SK-N-SH (cell line): ENCODE data around the gene CDH12. TPM values are rescaled to one million over a fixed set of nuclear protein-coding genes. Genes with fewer than 3 reads are reported as not detected.

Experiments used
- CTCF ChIA-PET: fragments of 300-600, 350-600 bp; formaldehyde crosslinking; extraction: SDS; loops from one replicate; lab custom pipeline; 2021; lab: Yijun Ruan, JAX
- POLR2A ChIA-PET: fragments of 350-600 bp; sonication (Branson Sonifier 250); formaldehyde crosslinking; extraction: SDS; loops from one replicate; lab custom pipeline; 2020; ENCODE audit warnings: antibody characterized with exemption, inconsistent platforms; lab: Yijun Ruan, JAX
- DNase-seq: peaks from one replicate; pipeline ENCODE4 v3.0.0; 2012
- H2AFZ ChIP-seq: fragments of 200-600 bp; sonication (generic); 2 replicates; pipeline ENCODE4 v1.8.1; 2016; ENCODE audit warnings: antibody characterized with exemption, mild to moderate bottlenecking, low read depth
- H3F3A ChIP-seq: fragments of 200-600 bp; sonication (generic); replicated peaks from 2 replicates; pipeline ENCODE3; 2016; ENCODE audit warnings: antibody characterized with exemption, mild to moderate bottlenecking; ENCODE audit not compliant: insufficient read depth
- H3K27ac ChIP-seq, 2 experiments: fragments of 200-500 bp in 1 of 2; fragments of 200-600 bp in 1 of 2; sonication (Bioruptor generic) in 1 of 2; sonication (generic), shearing (Covaris generic) in 1 of 2; 2 replicates each; pipeline versions ENCODE4 v1.5.1 to v1.6.1; 2014 to 2016; ENCODE audit warnings: low read depth in 2 of 2, inconsistent platforms in 1 of 2, low read length in 1 of 2, mild to moderate bottlenecking in 1 of 2, mixed read lengths in 1 of 2
- H3K27me3 ChIP-seq: fragments of 200-600 bp; sonication (generic), shearing (Covaris generic); 2 replicates; pipeline ENCODE4 v1.6.1; 2016; ENCODE audit warnings: mixed run types; ENCODE audit not compliant: insufficient read depth
- H3K36me3 ChIP-seq, 2 experiments: fragments of 200-500 bp in 1 of 2; fragments of 200-600 bp in 1 of 2; sonication (Bioruptor generic) in 1 of 2; sonication (generic) in 1 of 2; replicated peaks in 1 of 2; 2 replicates each; pipeline versions ENCODE3 to v1.5.1; 2014 to 2016; ENCODE audit warnings: low read length in 1 of 2, mild to moderate bottlenecking in 1 of 2; ENCODE audit not compliant: insufficient read depth in 2 of 2, control insufficient read depth in 1 of 2
- H3K4me1 ChIP-seq, 2 experiments: fragments of 200-500 bp in 1 of 2; fragments of 200-600 bp in 1 of 2; sonication (Bioruptor generic) in 1 of 2; sonication (generic), shearing (Covaris generic) in 1 of 2; 2 replicates each; pipeline versions ENCODE4 v1.5.1 to v1.6.1; 2014 to 2016; ENCODE audit warnings: low read depth in 1 of 2, low read length in 1 of 2, mixed run types in 1 of 2; ENCODE audit not compliant: insufficient read depth in 2 of 2, control insufficient read depth in 1 of 2
- H3K4me2 ChIP-seq: fragments of 200-600 bp; sonication (generic), shearing (Covaris generic); 2 replicates; pipeline ENCODE4 v1.6.1; 2017; ENCODE audit warnings: mixed run types
- H3K4me3 ChIP-seq, 2 experiments: fragments of 200-500 bp in 1 of 2; fragments of 200-600 bp in 1 of 2; sonication (Bioruptor generic) in 1 of 2; sonication (generic), shearing (Covaris generic) in 1 of 2; 2 replicates each; pipeline versions ENCODE4 v1.5.1 to v1.8.1; 2014 to 2016; ENCODE audit warnings: low read depth in 2 of 2, inconsistent platforms in 1 of 2, low read length in 1 of 2, mild to moderate bottlenecking in 1 of 2, mixed read lengths in 1 of 2, moderate library complexity in 1 of 2
- H3K79me2 ChIP-seq: fragments of 200-600 bp; sonication (generic); 2 replicates; pipeline ENCODE4 v1.8.1; 2017; ENCODE audit warnings: mild to moderate bottlenecking; ENCODE audit not compliant: insufficient read depth
- H3K9ac ChIP-seq: fragments of 200-600 bp; sonication (generic); 2 replicates; pipeline ENCODE4 v1.6.1; 2017; ENCODE audit warnings: mixed run types
- H3K9me2 ChIP-seq: fragments of 200-600 bp; sonication (generic); 2 replicates; pipeline ENCODE4 v1.6.1; 2017; ENCODE audit warnings: mixed run types
- H3K9me3 ChIP-seq: fragments of 200-600 bp; sonication (generic); 2 replicates; pipeline ENCODE4 v1.6.1; 2017; ENCODE audit warnings: mixed run types, mild to moderate bottlenecking, moderate library complexity
- H4K20me1 ChIP-seq: fragments of 200-600 bp; sonication (generic); 2 replicates; pipeline ENCODE4 v1.6.1; 2017; ENCODE audit warnings: mild to moderate bottlenecking, mixed run types; ENCODE audit not compliant: insufficient read depth
- EP300 ChIP-seq, 2 experiments: IDR thresholded peaks; 2 replicates each; pipeline versions ENCODE4 v1.4.0 to v1.6.1; 2012; ENCODE audit warnings: borderline replicate concordance in 1 of 2, low read depth in 1 of 2, low read length in 1 of 2
- FOXJ3 ChIP-seq: sonication (generic); formaldehyde crosslinking; IDR thresholded peaks from 2 replicates; pipeline ENCODE4 v1.5.1; 2020; ENCODE audit warnings: mild to moderate bottlenecking, missing genetic modification reagents
- GABPA ChIP-seq: IDR thresholded peaks from 2 replicates; pipeline ENCODE4 v1.4.0; 2012; ENCODE audit warnings: low read depth, mild to moderate bottlenecking
- GATA2 ChIP-seq: sonication (generic); formaldehyde crosslinking; IDR thresholded peaks from 2 replicates; pipeline ENCODE4 v1.5.0; 2020; ENCODE audit warnings: mild to moderate bottlenecking, missing genetic modification reagents
- MXI1 ChIP-seq: IDR thresholded peaks from 2 replicates; pipeline ENCODE4 v1.6.1; 2012; ENCODE audit warnings: mild to moderate bottlenecking, low read depth, low read length, improper control_type of control experiment
- NFIC ChIP-seq: IDR thresholded peaks from 2 replicates; pipeline ENCODE4 v1.4.0; 2012; ENCODE audit warnings: borderline replicate concordance
- POLR2AphosphoS5 ChIP-seq: IDR thresholded peaks from 2 replicates; pipeline ENCODE4 v1.6.1; 2012; ENCODE audit warnings: low read depth, low read length
- RCOR1 ChIP-seq: fragments of 150-350 bp; IDR thresholded peaks from 2 replicates; pipeline ENCODE4 v1.6.1; 2017; ENCODE audit warnings: antibody characterized with exemption, low read length
- RFX5 ChIP-seq: IDR thresholded peaks from 2 replicates; pipeline ENCODE4 v1.6.1; 2012; ENCODE audit warnings: mild to moderate bottlenecking, improper control_type of control experiment, low read length
- RXRA ChIP-seq: IDR thresholded peaks from 2 replicates; pipeline ENCODE4 v1.4.0; 2012; ENCODE audit warnings: low read depth, mild to moderate bottlenecking, borderline replicate concordance
- SMC3 ChIP-seq: IDR thresholded peaks from 2 replicates; pipeline ENCODE4 v1.6.1; 2012; ENCODE audit warnings: low read depth, low read length, improper control_type of control experiment
- WGBS: methylation state at CpG from one replicate; pipeline ENCODE4 v1.1.6; 2017; ENCODE audit warnings: low lambda C conversion rate; 5-methylcytosine and 5-hydroxymethylcytosine counted together
- polyA plus RNA-seq, 3 experiments: library from polyadenylated mRNA; depleted of rRNA; stranded (reverse); fragments of >200 nt; gene quantifications; 2 replicates each; pipeline ENCODE4 v1.2.3, GENCODE V29; 2012
- TF ChIP-seq, protein P1 (sequence below): IDR thresholded peaks from 2 replicates; pipeline ENCODE4 v1.6.1; 2012; ENCODE audit warnings: mild to moderate bottlenecking, low read depth, low read length, moderate library complexity
- TF ChIP-seq, protein P2 (sequence below): fragments of 150-350 bp; IDR thresholded peaks from 2 replicates; pipeline ENCODE4 v1.6.1; 2017; ENCODE audit warnings: antibody characterized with exemption, low read length, low read depth, borderline replicate concordance
- TF ChIP-seq, protein P3 (sequence below): IDR thresholded peaks from 2 replicates; pipeline ENCODE4 v1.4.0; 2012; ENCODE audit warnings: low read depth, borderline replicate concordance

The CDH12 gene
- polyA plus RNA-seq, 1 of the 3 experiments (the other 2 are of a cell fraction), result not detected

DNA sequence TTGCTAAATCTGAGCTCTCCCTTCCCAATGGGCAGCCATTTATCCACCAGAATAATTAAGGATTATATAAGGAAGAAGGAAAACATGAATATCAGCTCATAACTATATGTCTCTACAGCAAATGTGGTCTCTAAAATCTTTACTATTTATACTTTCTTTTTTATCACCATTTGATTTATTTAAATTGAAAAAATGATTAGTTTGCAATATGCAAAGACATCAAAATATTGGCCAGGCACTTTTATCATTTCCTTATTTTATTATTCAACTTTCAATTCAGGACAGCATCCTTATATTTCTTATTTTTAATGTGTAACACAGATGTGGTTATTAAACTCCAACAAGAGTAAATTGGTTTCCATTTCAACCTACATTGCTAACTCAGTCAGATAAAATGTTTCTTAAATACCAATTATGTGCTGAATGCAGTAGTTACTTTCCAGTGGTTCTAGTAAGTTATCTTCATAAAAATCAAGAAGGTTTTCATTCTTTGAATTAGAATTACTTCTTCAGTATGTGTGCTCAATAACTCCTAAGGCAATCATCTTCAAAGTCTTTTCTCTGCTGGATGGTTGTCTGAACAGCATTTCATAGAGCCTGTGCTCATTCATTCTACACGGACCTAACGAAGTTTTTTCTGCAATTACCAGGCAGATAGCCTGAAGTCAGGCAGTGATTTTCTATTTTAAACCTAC is 1148.0 kb downstream of the CDH12 start:
- Histone ChIP-seq H3K36me3 (no peaks in the 10 kb centered on the region), H3K4me2 (no peak overlapping the region), H3K27me3 (no peaks in the 10 kb centered on the region; the same call in 1 of the 2 replicates), H3K9me2 (no peaks in the 10 kb centered on the region), H3K4me1 (no peaks in the 10 kb centered on the region), H4K20me1 (no peaks in the 10 kb centered on the region), H3K9ac (no peak overlapping the region), H3F3A (no peaks in the 10 kb centered on the region), H3K27ac (no peak overlapping the region), H3K4me3 (no peak overlapping the region), H3K79me2 (no peaks in the 10 kb centered on the region), H2AFZ (no peak overlapping the region), H3K9me3 (no peaks in the 10 kb centered on the region)
- WGBS, result 2% methylated on average over 2 of the region's 2 CpGs
- no peak for DNase-seq
- CTCF ChIA-PET, result no interaction called here
- no peak for TF ChIP-seq POLR2AphosphoS5
- TF ChIP-seq, protein P1, sequence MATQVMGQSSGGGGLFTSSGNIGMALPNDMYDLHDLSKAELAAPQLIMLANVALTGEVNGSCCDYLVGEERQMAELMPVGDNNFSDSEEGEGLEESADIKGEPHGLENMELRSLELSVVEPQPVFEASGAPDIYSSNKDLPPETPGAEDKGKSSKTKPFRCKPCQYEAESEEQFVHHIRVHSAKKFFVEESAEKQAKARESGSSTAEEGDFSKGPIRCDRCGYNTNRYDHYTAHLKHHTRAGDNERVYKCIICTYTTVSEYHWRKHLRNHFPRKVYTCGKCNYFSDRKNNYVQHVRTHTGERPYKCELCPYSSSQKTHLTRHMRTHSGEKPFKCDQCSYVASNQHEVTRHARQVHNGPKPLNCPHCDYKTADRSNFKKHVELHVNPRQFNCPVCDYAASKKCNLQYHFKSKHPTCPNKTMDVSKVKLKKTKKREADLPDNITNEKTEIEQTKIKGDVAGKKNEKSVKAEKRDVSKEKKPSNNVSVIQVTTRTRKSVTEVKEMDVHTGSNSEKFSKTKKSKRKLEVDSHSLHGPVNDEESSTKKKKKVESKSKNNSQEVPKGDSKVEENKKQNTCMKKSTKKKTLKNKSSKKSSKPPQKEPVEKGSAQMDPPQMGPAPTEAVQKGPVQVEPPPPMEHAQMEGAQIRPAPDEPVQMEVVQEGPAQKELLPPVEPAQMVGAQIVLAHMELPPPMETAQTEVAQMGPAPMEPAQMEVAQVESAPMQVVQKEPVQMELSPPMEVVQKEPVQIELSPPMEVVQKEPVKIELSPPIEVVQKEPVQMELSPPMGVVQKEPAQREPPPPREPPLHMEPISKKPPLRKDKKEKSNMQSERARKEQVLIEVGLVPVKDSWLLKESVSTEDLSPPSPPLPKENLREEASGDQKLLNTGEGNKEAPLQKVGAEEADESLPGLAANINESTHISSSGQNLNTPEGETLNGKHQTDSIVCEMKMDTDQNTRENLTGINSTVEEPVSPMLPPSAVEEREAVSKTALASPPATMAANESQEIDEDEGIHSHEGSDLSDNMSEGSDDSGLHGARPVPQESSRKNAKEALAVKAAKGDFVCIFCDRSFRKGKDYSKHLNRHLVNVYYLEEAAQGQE, result no peak
- TF ChIP-seq, protein P2, sequence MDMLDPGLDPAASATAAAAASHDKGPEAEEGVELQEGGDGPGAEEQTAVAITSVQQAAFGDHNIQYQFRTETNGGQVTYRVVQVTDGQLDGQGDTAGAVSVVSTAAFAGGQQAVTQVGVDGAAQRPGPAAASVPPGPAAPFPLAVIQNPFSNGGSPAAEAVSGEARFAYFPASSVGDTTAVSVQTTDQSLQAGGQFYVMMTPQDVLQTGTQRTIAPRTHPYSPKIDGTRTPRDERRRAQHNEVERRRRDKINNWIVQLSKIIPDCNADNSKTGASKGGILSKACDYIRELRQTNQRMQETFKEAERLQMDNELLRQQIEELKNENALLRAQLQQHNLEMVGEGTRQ, result no peak
- TF ChIP-seq FOXJ3 (CRISPR knock-in tag), result no peak
- no peak for TF ChIP-seq GATA2 (CRISPR knock-in tag)
- POLR2A ChIA-PET, result no interaction called here

DNA sequence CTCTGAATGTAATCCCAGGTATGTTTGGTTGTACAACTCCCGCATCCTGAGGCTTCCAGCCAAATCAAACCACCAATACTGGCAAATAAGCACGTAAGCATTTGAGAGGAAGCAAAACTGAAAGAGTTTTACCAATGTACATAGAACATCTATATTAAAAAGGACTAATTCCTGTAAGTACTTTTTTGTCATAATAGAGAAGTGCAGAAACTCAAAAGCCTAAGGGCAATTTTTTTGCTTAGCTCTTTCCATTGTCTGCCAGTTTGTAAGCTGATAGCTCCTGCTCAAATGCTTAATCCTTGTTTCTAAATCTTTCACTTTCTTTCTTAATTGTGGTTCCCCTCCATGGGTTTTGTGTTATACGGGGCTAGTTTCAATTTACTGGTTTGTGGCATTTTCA is 1151.8 kb downstream of the CDH12 start:
- no peak overlapping the region for H3K27ac ChIP-seq
- CTCF ChIA-PET, result interaction anchor here (0.6 kb wide), 1 partner anchor 35 kb away, joined by 3 read pairs; no protein-coding TSS in a partner anchor
- DNase-seq, result no peak
- TF ChIP-seq GABPA, result no peak
- TF ChIP-seq, protein P3, sequence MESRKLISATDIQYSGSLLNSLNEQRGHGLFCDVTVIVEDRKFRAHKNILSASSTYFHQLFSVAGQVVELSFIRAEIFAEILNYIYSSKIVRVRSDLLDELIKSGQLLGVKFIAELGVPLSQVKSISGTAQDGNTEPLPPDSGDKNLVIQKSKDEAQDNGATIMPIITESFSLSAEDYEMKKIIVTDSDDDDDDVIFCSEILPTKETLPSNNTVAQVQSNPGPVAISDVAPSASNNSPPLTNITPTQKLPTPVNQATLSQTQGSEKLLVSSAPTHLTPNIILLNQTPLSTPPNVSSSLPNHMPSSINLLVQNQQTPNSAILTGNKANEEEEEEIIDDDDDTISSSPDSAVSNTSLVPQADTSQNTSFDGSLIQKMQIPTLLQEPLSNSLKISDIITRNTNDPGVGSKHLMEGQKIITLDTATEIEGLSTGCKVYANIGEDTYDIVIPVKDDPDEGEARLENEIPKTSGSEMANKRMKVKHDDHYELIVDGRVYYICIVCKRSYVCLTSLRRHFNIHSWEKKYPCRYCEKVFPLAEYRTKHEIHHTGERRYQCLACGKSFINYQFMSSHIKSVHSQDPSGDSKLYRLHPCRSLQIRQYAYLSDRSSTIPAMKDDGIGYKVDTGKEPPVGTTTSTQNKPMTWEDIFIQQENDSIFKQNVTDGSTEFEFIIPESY, result no peak
- TF ChIP-seq RXRA, result no peak
- TF ChIP-seq SMC3, result no peak
- no peak for TF ChIP-seq GATA2 (CRISPR knock-in tag)
- TF ChIP-seq EP300 (IDR thresholded peaks at IDR 0.05; ENCODE audit: borderline replicate concordance in 1 of 2, low read depth in 1 of 2, low read length in 1 of 2), result no peak
- TF ChIP-seq, protein P2, result no peak
- TF ChIP-seq RFX5, result no peak
- no peak for TF ChIP-seq MXI1
- no peak for TF ChIP-seq NFIC
- TF ChIP-seq, protein P1, result no peak
- no peak for TF ChIP-seq RCOR1

More for the DNA sequence above, 1151.8 kb downstream of the CDH12 start:
- no peaks in the 10 kb centered on the region for H4K20me1 ChIP-seq
- H3K4me3 ChIP-seq, result no peak overlapping the region
- POLR2A ChIA-PET, result no interaction called here
- no peak overlapping the region for H3K4me2 ChIP-seq
- no peaks in the 10 kb centered on the region for H3K9me2 ChIP-seq
- no peaks in the 10 kb centered on the region for H3K9me3 ChIP-seq
- H3K36me3 ChIP-seq, result no peaks in the 10 kb centered on the region
- no peaks in the 10 kb centered on the region for H3F3A ChIP-seq
- no peaks in the 10 kb centered on the region for H3K79me2 ChIP-seq
- no peak overlapping the region for H2AFZ ChIP-seq
- no peaks in the 10 kb centered on the region for H3K4me1 ChIP-seq
- 12% methylated on average over 3 of the region's 3 CpGs for WGBS
- no peak overlapping the region for H3K9ac ChIP-seq
- H3K27me3 ChIP-seq, result no peaks in the 10 kb centered on the region; the same call in 1 of the 2 replicates
